ENCODE results near the gene SLC37A1. TPM values are rescaled to one million over a fixed set of nuclear protein-coding genes. Genes with fewer than 3 reads are reported as not detected.

Gene SLC37A1
- total RNA-seq, 1 donor from 2014 or later, result 28.9 TPM

DNA sequence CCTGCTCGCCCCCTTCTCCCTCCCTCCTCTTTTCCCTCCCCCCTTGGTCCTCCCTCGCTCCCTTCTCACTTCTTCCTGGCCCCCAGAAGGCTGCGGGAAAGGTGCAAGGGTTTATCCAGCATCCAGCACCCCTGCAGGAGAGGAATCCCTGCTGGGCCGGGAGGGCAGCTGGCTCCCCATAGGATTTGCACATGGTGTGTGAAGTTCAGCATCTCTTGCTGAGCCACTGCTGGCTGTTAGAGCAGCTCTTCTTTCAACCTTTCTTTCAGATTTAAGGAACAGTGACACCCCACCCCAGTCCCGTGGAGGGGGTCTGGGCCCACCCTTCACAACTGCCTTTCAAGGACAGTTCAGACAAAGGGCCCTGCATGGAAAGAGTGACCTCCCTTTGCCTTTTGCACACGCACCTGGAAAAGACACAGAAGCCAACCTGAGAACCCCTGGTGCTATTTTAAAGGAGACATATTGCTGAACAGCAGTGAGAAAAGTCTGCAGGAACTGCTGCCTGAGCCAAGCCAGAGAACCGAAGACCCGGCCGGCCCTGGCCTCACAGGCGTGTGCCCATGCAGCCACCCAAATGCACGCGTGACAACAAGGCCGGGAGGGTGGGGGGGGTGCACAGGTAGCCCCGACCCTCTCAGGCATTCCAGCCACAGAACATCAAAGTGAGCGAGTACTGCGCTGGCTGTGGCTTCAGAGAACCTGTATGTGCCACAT lies 66.6 kb downstream of the SLC37A1 start:
- Histone ChIP-seq H3K27ac (no peak overlapping the region), H3K4me1 (no peaks in the 10 kb centered on the region), H3K4me3 (no peak overlapping the region), H3K9me3 (no peaks in the 10 kb centered on the region), H3K27me3 (ENCODE audit: low read depth) (no peaks in the 10 kb centered on the region), H3K36me3 (peaks cover 8% of the 10 kb centered on the region)
- no peak for DNase-seq
- ATAC-seq, result no peak
- TF ChIP-seq CTCF (IDR thresholded peaks at IDR 0.05), result no peak
- intact Hi-C loops (cut with DNase I), result no loop called here

- Histone ChIP-seq H3K4me3 (no peak overlapping the region), H3K27me3 (ENCODE audit: low read depth) (no peaks in the 10 kb centered on the region), H3K36me3 (peaks cover 8% of the 10 kb centered on the region), H3K27ac (no peak overlapping the region), H3K9me3 (no peaks in the 10 kb centered on the region), H3K4me1 (no peaks in the 10 kb centered on the region)
- TF ChIP-seq CTCF (IDR thresholded peaks at IDR 0.05), result no peak
- ATAC-seq (no peak), DNase-seq (no peak)
- intact Hi-C loops (cut with DNase I), result no loop called here
These were observed 67.2 kb downstream of the SLC37A1 start for GRCh38 chr21:42580793-42581321.

- Histone ChIP-seq H3K27me3 (ENCODE audit: low read depth) (no peaks in the 10 kb centered on the region), H3K36me3 (peaks cover 8% of the 10 kb centered on the region), H3K9me3 (no peaks in the 10 kb centered on the region), H3K27ac (no peak overlapping the region), H3K4me1 (no peaks in the 10 kb centered on the region), H3K4me3 (no peak overlapping the region)
- intact Hi-C loops (cut with DNase I), result no loop called here
- no peak for TF ChIP-seq CTCF (IDR thresholded peaks at IDR 0.05)
- ATAC-seq, result no peak
- no peak for DNase-seq
These were observed 67.8 kb downstream of the SLC37A1 start for GRCh38 chr21:42581336-42581992.

DNA sequence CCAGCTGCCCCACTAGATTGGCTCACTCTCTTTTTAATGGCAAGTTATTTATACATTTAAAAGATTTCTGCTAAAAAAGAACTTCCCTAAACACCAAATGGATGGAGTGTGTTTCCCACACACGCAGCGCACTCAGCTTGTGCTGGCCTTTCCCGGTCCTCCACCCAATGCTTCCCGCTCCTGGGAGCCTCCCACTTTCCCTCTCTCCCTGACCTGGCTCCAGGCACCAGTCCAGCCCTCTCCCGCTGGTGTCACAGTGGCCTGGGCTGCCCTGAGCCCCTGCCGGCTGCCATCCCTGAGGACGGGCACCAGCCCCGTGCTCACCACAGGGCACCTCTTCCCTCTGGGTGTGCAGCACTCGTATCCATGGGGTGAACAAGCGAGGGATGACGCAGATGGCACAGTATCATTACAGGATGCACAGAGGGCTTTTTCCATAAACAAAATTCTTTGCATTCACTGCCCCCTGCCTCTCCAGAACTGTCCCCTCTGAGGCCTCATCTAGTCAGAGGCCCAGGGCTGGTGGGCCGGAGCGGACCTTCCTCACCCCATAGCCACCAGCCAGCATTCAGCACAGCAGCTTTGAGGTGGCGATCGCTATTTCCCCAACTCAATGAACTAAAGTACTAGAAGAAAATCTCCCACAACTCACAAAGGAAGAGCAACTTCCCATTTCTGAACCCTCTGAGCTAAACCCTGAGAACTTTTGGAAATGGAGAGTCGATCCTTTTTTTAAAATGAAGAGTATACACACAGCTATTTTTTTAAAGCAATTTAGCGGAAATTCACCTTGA lies 68.5 kb downstream of the SLC37A1 start:
- no peak overlapping the region for H3K27ac ChIP-seq
- no peaks in the 10 kb centered on the region for H3K27me3 ChIP-seq (ENCODE audit: low read depth)
- no peak for TF ChIP-seq CTCF (IDR thresholded peaks at IDR 0.05)
- no peaks in the 10 kb centered on the region for H3K9me3 ChIP-seq
- H3K36me3 ChIP-seq, result peaks cover 8% of the 10 kb centered on the region
- intact Hi-C loops (cut with DNase I), result no loop called here
- ATAC-seq (no peak), DNase-seq (no peak)
- H3K4me3 ChIP-seq, result no peak overlapping the region
- no peaks in the 10 kb centered on the region for H3K4me1 ChIP-seq

DNA sequence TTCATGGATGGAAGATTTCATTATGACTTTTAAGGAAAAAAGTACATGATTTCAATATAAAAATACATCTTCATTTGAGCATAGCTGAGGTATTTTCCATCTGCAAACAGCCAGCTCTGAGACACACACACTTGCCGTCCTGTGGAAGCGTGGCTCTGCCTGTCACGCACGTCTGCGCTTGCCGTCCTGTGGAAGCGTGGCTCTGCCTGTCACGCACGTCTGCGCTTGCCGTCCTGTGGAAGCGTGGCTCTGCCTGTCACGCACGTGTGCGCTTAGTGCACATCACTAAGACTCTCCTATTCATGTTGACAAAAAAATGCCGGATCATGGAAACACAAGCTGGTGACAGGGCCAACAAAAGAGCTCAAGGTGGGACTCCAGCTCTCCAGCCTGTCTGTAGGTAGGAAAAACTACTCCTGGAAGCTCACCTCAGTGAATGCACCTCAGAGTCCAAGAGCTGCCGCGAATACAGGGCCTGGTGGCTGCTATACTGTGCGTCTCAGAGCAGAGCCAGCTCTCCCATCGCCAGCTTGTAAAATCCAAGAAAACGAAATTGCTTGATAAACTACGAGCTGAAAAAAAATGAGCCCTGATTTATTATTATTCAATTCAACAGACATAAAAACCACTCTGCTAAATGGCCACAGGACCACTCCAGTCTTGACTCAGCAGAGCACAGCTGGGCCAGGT lies 69.3 kb downstream of the SLC37A1 start:
- Histone ChIP-seq H3K27me3 (ENCODE audit: low read depth) (no peaks in the 10 kb centered on the region), H3K27ac (no peak overlapping the region), H3K9me3 (no peaks in the 10 kb centered on the region), H3K36me3 (peaks cover 6% of the 10 kb centered on the region), H3K4me1 (no peaks in the 10 kb centered on the region), H3K4me3 (no peak overlapping the region)
- DNase-seq, result no peak
- no peak for ATAC-seq
- no peak for TF ChIP-seq CTCF (IDR thresholded peaks at IDR 0.05)
- intact Hi-C loops (cut with DNase I), result no loop called here
